Left renal pelvis (tissue), 4 donors: ENCODE results near the gene SUPT5H. TPM values are rescaled to one million over a fixed set of nuclear protein-coding genes. Genes with fewer than 3 reads are reported as not detected.

ENCODE experiments used
- DNase-seq, 4 donors: peaks; one replicate each; pipeline ENCODE4 v3.0.0-alpha.2; 2013; ENCODE audit warnings: low read depth in 4 of 4, low spot score in 3 of 4
- polyA plus RNA-seq, 4 donors: library from polyadenylated mRNA; unstranded; fragments of 120-200 nt; gene quantifications; one replicate each; pipeline ENCODE4 v1.2.1, GENCODE V29; 2013; ENCODE audit not compliant: insufficient read length in 4 of 4

Gene SUPT5H
- 100 to 1,000 TPM; 112 to 158 (median 132) TPM for polyA plus RNA-seq

- DNase-seq = peak; percentile 93 to 95 (median 94)
Observed at GRCh38 chr19:39445196-39446111, at the start of gene SUPT5H. SUPT5H (plus strand) TSS chr19:39445582; CDS start chr19:39445891, 309 bp downstream.

DNA sequence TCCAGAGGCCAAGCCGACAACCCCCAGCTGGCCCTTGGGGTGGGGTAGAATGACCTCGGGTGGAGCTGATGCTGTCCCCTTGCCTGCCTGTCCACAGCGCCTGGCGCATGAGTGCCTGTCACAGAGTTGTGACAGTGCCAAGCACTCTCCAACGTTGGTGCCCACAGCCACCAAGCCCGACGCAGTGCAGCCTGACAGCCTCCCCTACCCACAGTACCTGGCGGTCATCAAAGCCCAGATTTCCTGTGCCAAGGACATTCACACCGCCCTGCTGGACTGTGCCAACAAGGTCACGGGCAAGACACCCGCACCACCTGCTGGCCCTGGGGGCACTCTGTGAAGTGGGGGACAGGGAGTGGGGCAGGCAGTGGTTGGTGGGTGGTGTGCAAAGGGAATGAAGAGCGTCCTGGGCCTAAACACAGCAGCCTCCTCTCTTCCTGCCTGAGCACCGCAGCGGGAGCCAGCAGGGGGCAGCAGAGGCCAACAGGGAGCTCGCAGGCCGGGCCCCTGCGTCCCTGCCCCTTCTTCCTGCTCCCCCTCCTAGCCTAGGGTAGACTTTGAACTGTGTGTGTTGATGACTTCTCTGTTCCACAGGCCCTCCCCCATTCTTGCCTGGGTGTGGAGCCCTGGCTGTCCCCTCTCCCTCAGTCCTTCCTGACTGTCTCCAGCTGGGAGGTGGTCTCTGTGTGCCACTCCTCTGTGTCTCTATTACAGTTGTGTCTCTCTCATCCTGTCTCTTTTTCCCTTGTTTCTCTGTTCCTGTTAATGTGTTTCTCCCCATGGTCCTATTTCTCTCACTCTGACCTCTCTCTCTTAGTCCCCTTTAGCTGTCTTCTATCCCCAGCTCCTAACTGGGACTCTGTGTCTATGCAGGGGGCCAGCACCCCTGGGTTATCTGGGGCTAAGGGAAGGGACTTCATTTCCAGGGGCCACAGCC is 47.8 kb upstream of the SUPT5H start:
- no peak for DNase-seq

DNA sequence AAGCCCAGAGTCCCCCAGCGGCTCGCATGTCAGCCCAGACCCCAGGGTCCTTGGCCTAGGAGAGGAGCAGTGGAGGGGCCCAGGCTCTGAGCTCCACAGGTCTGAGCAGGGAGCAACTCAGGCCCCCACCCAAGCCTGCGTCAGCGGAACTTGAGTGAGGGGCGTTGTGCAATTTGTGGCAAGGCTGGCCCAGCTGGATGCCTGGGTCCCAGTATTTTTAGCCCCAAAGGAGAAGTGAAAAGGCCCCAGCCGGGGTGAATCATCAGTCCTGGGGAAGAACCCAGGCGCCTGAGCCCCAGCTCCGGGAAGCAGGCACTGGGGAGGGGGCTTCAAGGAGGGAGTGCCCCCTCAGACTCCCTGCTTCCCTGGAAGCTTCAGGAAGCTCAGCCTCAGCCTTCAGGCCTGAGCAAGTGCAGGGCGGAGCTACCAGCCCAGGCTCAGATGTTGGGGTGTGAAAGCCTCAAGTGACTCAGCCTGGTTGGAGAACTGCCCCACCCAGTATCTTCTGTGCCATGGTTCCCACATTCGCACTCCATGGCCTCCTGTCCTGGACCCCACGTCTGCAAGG is 47.0 kb upstream of the SUPT5H start:
- no peak for DNase-seq

- no peak for DNase-seq
Observed at GRCh38 chr19:39399668-39400050, 45.7 kb upstream of the SUPT5H start.

DNA sequence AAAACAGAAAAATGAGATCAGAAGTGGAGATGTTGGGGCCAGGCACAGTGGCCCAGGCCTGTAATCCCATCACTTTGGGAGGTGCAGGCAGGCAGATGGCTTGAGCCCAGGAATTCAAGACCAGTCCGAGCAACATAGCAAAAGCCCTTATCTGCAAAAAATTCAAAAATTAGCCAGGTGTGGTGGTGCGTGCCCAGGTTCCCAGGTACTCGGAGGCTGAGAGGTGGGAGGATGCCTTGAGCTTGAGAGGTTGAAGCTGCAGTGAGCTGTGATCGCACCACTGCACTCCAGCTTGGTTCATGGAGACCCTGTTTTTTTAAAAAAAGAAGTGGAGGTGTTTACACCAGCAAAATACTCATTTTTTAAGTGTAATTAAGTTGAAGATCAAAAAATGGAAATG is 45.3 kb upstream of the SUPT5H start:
- DNase-seq = no peak

GRCh38 chr19:39401070-39401548 is 44.3 kb upstream of the SUPT5H start:
- DNase-seq = no peak

DNA sequence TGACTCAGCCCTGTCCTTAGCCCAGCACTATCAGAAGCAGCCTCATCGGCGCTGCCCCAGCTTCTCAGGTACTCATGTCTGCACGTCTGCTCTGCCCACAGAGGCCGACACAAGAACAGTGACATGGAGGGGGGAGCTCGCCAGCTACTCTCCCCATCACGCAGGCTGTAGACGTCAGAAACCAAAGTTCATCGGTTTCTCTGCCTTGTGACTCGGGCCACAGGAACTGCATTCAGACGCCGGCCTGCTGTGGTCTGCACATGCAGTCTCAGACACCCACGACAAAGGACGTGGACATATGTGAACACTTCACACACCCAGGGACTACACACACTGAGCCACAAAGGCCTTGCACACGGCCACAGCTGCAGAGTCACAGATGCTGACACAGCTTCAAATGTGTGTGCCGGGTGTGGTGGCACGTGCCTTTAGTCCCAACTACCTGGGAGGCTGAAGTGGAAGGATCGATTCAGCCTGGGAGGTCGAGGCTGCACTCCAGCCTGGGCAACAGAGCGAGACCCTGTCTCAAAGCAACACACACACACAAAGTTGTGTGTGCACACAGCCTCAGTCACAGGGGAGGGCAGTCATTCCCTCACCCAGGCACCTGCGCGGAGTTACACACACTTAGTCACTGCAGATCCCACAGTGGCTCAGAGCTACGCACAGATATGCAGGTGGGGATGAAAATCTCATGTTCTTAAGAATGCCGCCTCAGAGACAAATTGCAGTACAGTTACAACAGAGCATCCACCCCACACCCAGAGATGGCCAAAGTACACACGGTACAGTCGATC is 43.6 kb upstream of the SUPT5H start:
- no peak for DNase-seq

- DNase-seq = peak in 2 of 4 donors; percentile 84
Observed at GRCh38 chr19:39402346-39403300, 42.8 kb upstream of the SUPT5H start.

DNA sequence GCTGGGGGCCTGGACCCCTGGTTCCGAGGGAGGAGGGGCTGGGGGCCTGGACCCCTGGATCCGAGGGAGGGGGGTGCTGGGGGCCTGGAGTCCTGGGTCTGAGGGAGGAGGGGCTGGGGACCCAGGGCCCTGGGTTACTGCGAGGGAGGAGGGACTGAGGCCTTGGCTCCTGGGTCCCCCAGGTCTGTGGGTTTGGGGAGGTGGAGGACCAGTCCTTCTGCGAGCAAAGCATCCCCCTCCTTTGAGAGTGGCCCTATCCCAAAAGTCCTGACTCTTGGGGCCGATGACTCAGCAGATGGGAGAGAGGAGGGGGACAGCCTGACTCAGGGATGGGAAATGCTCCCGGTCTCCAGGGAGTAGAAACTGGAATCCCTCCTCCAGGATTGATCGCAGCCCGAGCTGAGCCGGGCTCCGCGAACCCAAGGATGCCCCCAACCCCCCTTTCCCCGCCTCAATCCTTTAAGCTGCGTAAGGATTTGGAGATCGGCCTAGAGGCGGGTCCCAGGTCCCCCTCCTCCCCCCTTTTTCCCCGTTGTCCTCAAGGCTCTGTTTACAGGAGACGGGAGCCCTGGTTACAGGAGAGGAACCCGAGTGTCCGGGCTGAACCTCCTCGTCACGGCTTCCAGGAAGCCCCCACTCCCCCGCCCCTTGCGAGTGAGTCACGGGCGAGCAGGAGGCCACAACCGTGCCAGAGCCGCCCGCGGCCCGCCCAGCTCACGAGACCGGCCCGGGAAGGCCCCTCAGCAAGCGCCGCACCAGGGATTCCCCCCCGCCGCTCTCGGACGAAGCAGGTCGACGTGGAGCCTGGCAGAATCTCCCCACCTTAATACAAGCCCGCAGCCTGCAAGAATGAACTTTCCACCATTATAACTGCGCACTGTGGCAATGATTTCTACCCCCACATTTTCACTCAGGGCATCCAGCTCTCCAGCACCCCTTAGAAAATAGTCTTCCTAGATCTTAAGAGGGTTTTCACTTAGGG is 41.8 kb upstream of the SUPT5H start:
- DNase-seq = peak in 2 of 4 donors; percentile 79 to 88

DNA sequence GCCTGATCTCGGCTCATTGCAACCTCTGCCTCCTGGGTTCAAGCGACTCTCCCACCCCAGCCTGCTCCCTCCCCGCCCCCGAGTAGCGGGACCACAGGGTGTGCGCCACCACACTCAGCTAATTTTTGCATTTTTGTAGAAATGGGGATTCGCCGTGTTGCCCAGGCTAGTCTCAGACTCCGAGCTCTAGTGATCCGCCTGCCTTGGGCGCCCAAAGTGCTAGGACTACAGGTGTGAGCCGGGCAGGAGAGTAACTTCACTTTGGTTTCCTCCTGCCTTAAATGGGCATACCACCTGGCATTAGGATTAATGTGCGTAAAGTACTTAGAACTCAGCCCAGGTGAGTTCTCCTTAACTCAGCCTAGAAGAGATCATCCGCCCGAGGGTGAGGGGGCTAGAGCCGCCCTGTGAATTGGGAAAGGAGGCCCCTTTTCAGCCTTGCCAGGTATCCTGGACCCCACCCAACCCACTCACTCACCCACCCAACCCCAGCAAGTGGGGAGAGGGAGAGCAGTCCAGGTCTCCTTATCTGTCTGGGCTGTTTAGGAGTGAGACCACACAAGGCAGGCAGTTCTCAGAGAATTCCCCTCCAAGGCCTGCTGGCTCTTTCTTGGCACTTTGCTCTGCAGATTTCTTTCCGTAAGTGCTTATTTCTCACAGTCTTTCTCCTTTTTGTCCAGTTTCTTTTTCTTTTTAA is 40.0 kb upstream of the SUPT5H start:
- DNase-seq = no peak

DNA sequence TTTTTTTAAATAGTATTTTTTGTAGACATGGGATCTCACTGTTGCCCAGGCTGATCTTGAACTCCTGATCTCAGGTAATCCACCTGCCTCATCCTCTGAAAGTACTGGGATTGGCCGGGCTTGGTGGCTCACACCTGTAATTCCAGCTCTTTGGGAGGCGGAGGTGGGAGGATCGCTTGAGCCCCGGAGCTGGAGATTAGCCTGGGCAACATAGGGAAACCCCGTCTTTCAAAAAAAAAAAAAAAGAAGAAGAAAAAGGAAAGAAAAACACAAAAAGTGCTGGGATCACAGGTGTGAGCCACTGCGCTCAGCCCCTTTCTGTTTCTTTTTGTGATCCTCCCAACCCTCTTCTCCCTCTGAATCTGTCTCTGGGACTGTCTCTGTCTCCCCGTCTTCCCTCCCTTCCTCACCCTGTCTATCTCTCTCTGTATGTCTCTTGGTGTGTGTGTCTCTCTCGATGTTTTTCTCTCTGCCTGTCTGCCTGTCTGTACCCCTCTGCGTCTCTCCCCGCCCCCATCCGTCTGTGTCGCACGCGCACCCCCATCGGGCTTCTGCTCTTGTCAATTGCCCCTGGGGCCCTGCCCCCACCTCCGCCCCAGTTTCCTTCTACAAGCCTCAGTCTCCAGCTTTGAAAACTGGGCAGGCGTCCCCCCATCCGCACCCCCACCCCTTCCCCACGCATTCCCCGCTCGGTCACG is 39.3 kb upstream of the SUPT5H start:
- DNase-seq = no peak

- peak in 2 of 4 donors; percentile 69 to 72 for DNase-seq
Observed at GRCh38 chr19:39406656-39407409, 38.5 kb upstream of the SUPT5H start, which contains the start of gene ZFP36. ZFP36 (plus strand) TSS chr19:39406847; CDS start chr19:39406905, 58 bp downstream.

GRCh38 chr19:39407410-39407659 is 38.0 kb upstream of the SUPT5H start:
- no peak for DNase-seq

DNA sequence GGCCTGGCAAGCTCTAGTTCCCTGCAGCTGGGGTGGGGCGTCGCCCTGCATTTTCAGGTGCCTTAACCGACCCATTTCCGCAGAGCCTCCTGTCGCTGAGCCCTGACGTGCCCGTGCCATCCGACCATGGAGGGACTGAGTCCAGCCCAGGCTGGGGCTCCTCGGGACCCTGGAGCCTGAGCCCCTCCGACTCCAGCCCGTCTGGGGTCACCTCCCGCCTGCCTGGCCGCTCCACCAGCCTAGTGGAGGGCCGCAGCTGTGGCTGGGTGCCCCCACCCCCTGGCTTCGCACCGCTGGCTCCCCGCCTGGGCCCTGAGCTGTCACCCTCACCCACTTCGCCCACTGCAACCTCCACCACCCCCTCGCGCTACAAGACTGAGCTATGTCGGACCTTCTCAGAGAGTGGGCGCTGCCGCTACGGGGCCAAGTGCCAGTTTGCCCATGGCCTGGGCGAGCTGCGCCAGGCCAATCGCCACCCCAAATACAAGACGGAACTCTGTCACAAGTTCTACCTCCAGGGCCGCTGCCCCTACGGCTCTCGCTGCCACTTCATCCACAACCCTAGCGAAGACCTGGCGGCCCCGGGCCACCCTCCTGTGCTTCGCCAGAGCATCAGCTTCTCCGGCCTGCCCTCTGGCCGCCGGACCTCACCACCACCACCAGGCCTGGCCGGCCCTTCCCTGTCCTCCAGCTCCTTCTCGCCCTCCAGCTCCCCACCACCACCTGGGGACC is 37.6 kb upstream of the SUPT5H start:
- DNase-seq = no peak
